ENCODE measurements around the gene PLGLB2.
"Not testable (repeated sequence)": the region's sequence is repeated elsewhere in the genome, so short reads cannot be mapped to it uniquely, and the experiment has no call there.

GRCh38 chr2:87748524-87748923, 637 bp downstream of the PLGLB2 start:
- TF ChIP-seq POLR2A, POLR2AphosphoS5 (IDR thresholded peaks at IDR 0.05; ENCODE audit: low read depth, low read length): not testable (repeated sequence)
